Measurements from ENCODE around the gene CFAP299. TPM values are rescaled to one million over a fixed set of nuclear protein-coding genes. Genes with fewer than 3 reads are reported as not detected.

The CFAP299 gene
- total and polyA plus RNA-seq, 2 donors (not counting 1 experiment from before 2014, with no cell fraction given): not detected

DNA sequence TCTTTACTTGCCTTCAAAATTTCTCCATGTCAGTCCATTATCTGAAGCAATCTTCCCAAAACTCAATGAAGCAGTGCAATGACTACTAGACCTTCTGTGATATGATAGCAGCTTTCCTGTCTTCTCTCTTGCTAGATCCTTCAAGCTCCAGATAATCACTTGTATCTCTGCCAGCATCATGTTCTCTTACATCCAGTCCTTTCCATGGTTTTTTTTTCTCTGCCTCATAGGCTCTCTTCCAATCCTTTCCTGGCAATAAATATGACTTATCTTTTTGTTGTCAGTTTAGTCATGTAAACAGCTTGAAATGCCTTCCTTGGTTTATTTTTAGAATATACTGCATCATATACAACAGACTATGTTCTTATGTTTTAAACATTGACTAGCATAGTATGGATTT, 193.5 kb downstream of the CFAP299 start:
- H3K9me3 ChIP-seq (ENCODE audit: control extremely low read depth in 1 of 3, control insufficient read depth in 2 of 3, insufficient read depth in 1 of 3, low read length in 2 of 3): peaks cover 0 to 1% (median 0%) of the 10 kb centered on the region in 3 donors
- H3K79me2 ChIP-seq (ENCODE audit: control insufficient read depth, insufficient read depth, low read length): no peaks in the 10 kb centered on the region
- peaks cover 3 to 9% of the 10 kb centered on the region in 2 donors for H3K4me1 ChIP-seq (ENCODE audit: control insufficient read depth in 2 of 2, insufficient read depth in 2 of 2, low read length in 2 of 2)
- Mint-ChIP-seq H3K4me1 (peaks cover 10% of the 10 kb centered on the region), H3K4me3 (no peak overlapping the region), H3K27ac (no peak overlapping the region), H3K27me3 (no peaks in the 10 kb centered on the region), H3K9me3 (ENCODE audit: insufficient read depth) (no peaks in the 10 kb centered on the region)
- no peak overlapping the region for H3K4me3 ChIP-seq (ENCODE audit: control extremely low read depth in 1 of 5, extremely low read depth in 1 of 5, insufficient read depth in 1 of 5, low read depth in 2 of 5, low read length in 4 of 5)
- H3K36me3 ChIP-seq (replicated peaks in 1 of 2; ENCODE audit: control extremely low read depth in 1 of 2, control insufficient read depth in 1 of 2, extremely low read depth in 1 of 2, insufficient read depth in 2 of 2, low read length in 1 of 2): no peaks in the 10 kb centered on the region
- no peaks in the 10 kb centered on the region for H4K20me1 ChIP-seq (ENCODE audit: control insufficient read depth, insufficient read depth, low read length, poor library complexity, severe bottlenecking)
- ChIA-PET CTCF (interaction anchor here (0.6 to 1.4 kb wide), 3 partner anchors 11 to 459 kb away, joined by 3 to 4 read pairs (median 3); no protein-coding TSS in a partner anchor), POLR2A (no interaction called here)
- no peak overlapping the region for H3K27ac ChIP-seq (ENCODE audit: low read length in 2 of 2)
- ATAC-seq (ENCODE audit: low read depth) (no peak), DNase-seq (no peak)
- intact Hi-C loops (cut with micrococcal nuclease): no loop called here
- no peaks in the 10 kb centered on the region for H3K27me3 ChIP-seq (replicated peaks in 1 of 4; ENCODE audit: control extremely low read depth in 1 of 4, control insufficient read depth in 3 of 4, insufficient read depth in 4 of 4, low read length in 3 of 4)
- no peak overlapping the region for H2AFZ ChIP-seq (ENCODE audit: insufficient read depth, low read depth, low read length, poor library complexity, severe bottlenecking)
- H3K4me2 ChIP-seq (replicated peaks; ENCODE audit: low read depth, low read length, poor library complexity, severe bottlenecking): no peak overlapping the region
- no peak overlapping the region for H3K9ac ChIP-seq (ENCODE audit: low read length)
- TF ChIP-seq, protein P1, sequence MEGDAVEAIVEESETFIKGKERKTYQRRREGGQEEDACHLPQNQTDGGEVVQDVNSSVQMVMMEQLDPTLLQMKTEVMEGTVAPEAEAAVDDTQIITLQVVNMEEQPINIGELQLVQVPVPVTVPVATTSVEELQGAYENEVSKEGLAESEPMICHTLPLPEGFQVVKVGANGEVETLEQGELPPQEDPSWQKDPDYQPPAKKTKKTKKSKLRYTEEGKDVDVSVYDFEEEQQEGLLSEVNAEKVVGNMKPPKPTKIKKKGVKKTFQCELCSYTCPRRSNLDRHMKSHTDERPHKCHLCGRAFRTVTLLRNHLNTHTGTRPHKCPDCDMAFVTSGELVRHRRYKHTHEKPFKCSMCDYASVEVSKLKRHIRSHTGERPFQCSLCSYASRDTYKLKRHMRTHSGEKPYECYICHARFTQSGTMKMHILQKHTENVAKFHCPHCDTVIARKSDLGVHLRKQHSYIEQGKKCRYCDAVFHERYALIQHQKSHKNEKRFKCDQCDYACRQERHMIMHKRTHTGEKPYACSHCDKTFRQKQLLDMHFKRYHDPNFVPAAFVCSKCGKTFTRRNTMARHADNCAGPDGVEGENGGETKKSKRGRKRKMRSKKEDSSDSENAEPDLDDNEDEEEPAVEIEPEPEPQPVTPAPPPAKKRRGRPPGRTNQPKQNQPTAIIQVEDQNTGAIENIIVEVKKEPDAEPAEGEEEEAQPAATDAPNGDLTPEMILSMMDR (IDR thresholded peaks at IDR 0.05): no peak
- no peak for TF ChIP-seq EZH2 (IDR thresholded peaks at IDR 0.05; ENCODE audit: borderline replicate concordance, insufficient read depth, low read depth, low read length, poor library complexity, severe bottlenecking)

DNA sequence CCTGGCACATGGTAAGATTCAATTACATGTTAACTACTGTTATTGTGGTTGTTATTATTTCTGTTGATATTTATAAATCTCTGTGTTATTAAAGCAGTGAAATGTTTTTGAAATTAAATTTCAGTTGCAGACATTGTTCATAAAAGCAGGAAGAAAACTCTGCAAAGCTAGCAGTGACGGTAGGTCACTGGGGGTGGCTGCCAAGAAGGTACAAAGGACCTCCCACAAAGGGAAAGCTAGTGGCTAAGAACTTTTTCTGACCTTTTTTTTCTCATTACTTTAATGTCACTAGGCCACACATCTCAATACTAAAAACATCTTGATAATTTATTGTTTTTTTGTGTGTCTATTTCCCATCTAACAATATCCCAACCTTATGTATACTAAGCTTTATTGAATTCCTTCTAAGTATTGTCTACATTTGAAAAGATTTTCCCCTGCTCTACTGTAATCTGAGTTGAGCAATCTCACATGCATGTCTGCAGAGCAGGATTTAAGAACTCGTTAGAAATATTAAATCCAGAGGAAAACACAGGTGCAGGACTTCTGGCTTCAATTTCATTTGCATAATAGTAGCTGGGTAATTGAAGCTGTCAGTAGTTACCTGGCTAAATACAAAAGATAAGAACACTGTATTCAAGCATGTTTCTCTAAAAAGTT, 197.3 kb downstream of the CFAP299 start:
- no peak overlapping the region for H3K27ac ChIP-seq (ENCODE audit: low read length in 2 of 2)
- intact Hi-C loops (cut with micrococcal nuclease): loop anchor here (10.0 kb wide), 1 partner anchor 48 kb away; no protein-coding TSS in a partner anchor

More for the DNA sequence above, 197.3 kb downstream of the CFAP299 start:
- Mint-ChIP-seq H3K4me1 (peaks cover 10% of the 10 kb centered on the region), H3K27me3 (no peaks in the 10 kb centered on the region), H3K9me3 (ENCODE audit: insufficient read depth) (no peaks in the 10 kb centered on the region), H3K27ac (no peak overlapping the region), H3K4me3 (no peak overlapping the region)
- Histone ChIP-seq H3K9me3 (ENCODE audit: control extremely low read depth in 1 of 3, control insufficient read depth in 2 of 3, insufficient read depth in 1 of 3, low read length in 2 of 3) (no peaks in the 10 kb centered on the region), H3K9ac (ENCODE audit: low read length) (no peak overlapping the region), H3K36me3 (replicated peaks in 1 of 2; ENCODE audit: control extremely low read depth in 1 of 2, control insufficient read depth in 1 of 2, extremely low read depth in 1 of 2, insufficient read depth in 2 of 2, low read length in 1 of 2) (no peaks in the 10 kb centered on the region), H4K20me1 (ENCODE audit: control insufficient read depth, insufficient read depth, low read length, poor library complexity, severe bottlenecking) (no peaks in the 10 kb centered on the region), H3K79me2 (ENCODE audit: control insufficient read depth, insufficient read depth, low read length) (no peaks in the 10 kb centered on the region), H3K4me2 (replicated peaks; ENCODE audit: low read depth, low read length, poor library complexity, severe bottlenecking) (no peak overlapping the region), H3K4me3 (ENCODE audit: control extremely low read depth in 1 of 5, extremely low read depth in 1 of 5, insufficient read depth in 1 of 5, low read depth in 2 of 5, low read length in 4 of 5) (no peak overlapping the region), H3K4me1 (ENCODE audit: control insufficient read depth in 2 of 2, insufficient read depth in 2 of 2, low read length in 2 of 2) (peaks cover 3 to 9% of the 10 kb centered on the region in 2 donors), H2AFZ (ENCODE audit: insufficient read depth, low read depth, low read length, poor library complexity, severe bottlenecking) (no peak overlapping the region), H3K27me3 (replicated peaks in 1 of 4; ENCODE audit: control extremely low read depth in 1 of 4, control insufficient read depth in 3 of 4, insufficient read depth in 4 of 4, low read length in 3 of 4) (no peaks in the 10 kb centered on the region)
- 20% methylated on average over 1 of the region's 2 CpGs for WGBS (ENCODE audit: insufficient coverage)
- CTCF ChIA-PET: no interaction called here
- ATAC-seq (ENCODE audit: low read depth) (no peak), DNase-seq (no peak)
- TF ChIP-seq, protein P1 (IDR thresholded peaks at IDR 0.05): no peak
- TF ChIP-seq EZH2 (IDR thresholded peaks at IDR 0.05; ENCODE audit: borderline replicate concordance, insufficient read depth, low read depth, low read length, poor library complexity, severe bottlenecking): no peak
- POLR2A ChIA-PET: no interaction called here
